HG02840 (cell line): Measurements from ENCODE around the gene ZNF112.
"Not testable (repeated sequence)": the region's sequence is repeated elsewhere in the genome, so short reads cannot be mapped to it uniquely, and the experiment has no call there.

ENCODE experiments used
- ATAC-seq: cut with Tn5 transposase; IDR thresholded peaks from one replicate; pipeline ENCODE4 v1.9.1; 2021; ENCODE audit warnings: mild to moderate bottlenecking, moderate library complexity, moderate number of reproducible peaks; ENCODE audit not compliant: unreplicated experiment, low FRiP score

The ZNF112 gene

GRCh38 chr19:44356383-44357111 lies at the start of gene ZNF112:
Gene ZNF112, minus strand, starts transcription at chr19:44356680. Its CDS starts 16,141 bp downstream, at chr19:44340539.
- no peak for ATAC-seq

- ATAC-seq = no peak
Observed at GRCh38 chr19:44401139-44402115, 44.9 kb upstream of the ZNF112 start, which contains the start of gene ZNF285. Gene ZNF285, minus strand, starts transcription at chr19:44401608. Its CDS starts 4,395 bp downstream, at chr19:44397213.

GRCh38 chr19:44389268-44389667 lies 32.8 kb upstream of the ZNF112 start:
- ATAC-seq = not testable (repeated sequence)

GRCh38 chr19:44374789-44375188 lies 18.3 kb upstream of the ZNF112 start:
- ATAC-seq = no peak

GRCh38 chr19:44371815-44372480 lies 15.5 kb upstream of the ZNF112 start:
- ATAC-seq = no peak

GRCh38 chr19:44367024-44367423 lies 10.5 kb upstream of the ZNF112 start:
- ATAC-seq = no peak

GRCh38 chr19:44346556-44346955 lies 9.9 kb downstream of the ZNF112 start:
- no peak for ATAC-seq

GRCh38 chr19:44345959-44346358 lies 10.5 kb downstream of the ZNF112 start:
- ATAC-seq = no peak

- no peak for ATAC-seq
Observed at GRCh38 chr19:44344255-44344654, 12.2 kb downstream of the ZNF112 start.

- no peak for ATAC-seq
Observed at GRCh38 chr19:44341794-44342193, 14.7 kb downstream of the ZNF112 start.

- not testable (repeated sequence) for ATAC-seq
Observed at GRCh38 chr19:44334639-44335038, 21.8 kb downstream of the ZNF112 start.

- no peak for ATAC-seq
Observed at GRCh38 chr19:44332145-44332544, 24.3 kb downstream of the ZNF112 start.

GRCh38 chr19:44315883-44316282 lies 40.6 kb downstream of the ZNF112 start:
- no peak for ATAC-seq

GRCh38 chr19:44313231-44313630 lies 43.2 kb downstream of the ZNF112 start:
- no peak for ATAC-seq

GRCh38 chr19:44308011-44308410 lies 48.5 kb downstream of the ZNF112 start:
- no peak for ATAC-seq

- ATAC-seq = no peak
Observed at GRCh38 chr19:44306283-44306682, 50.2 kb downstream of the ZNF112 start.

GRCh38 chr19:44305457-44305856 lies 51.0 kb downstream of the ZNF112 start:
- no peak for ATAC-seq

- ATAC-seq = peak; percentile 86
Observed at GRCh38 chr19:44304659-44305193, 51.8 kb downstream of the ZNF112 start, which contains the start of gene ZNF235. Gene ZNF235, minus strand, starts transcription at chr19:44305025. Its CDS starts 1,621 bp downstream, at chr19:44303404.

GRCh38 chr19:44303976-44304568 lies 52.4 kb downstream of the ZNF112 start:
- no peak for ATAC-seq

GRCh38 chr19:44303320-44303719 lies 53.2 kb downstream of the ZNF112 start:
- ATAC-seq = no peak
